Astrocyte (in vitro differentiated cells and primary cell): Measurements from ENCODE around the gene BEX3.

ENCODE experiments used
- CTCF ChIP-seq: IDR thresholded peaks from 2 replicates; pipeline ENCODE4 v1.5.1; 2011; ENCODE audit warnings: low read depth, mild to moderate bottlenecking, inconsistent platforms, low read length, moderate library complexity; ENCODE audit not compliant: insufficient read depth
- EZH2 ChIP-seq: IDR thresholded peaks from 2 replicates; pipeline ENCODE4 v1.6.1; 2012; ENCODE audit warnings: mild to moderate bottlenecking, low read length, inconsistent platforms; ENCODE audit not compliant: insufficient read depth

- no peak for TF ChIP-seq CTCF
- no peak for TF ChIP-seq EZH2
Observed at GRCh38 chrX:103329991-103330390, 46.3 kb upstream of the BEX3 start, which contains the start of gene TCEAL7.
